SIG-M5 treated with dmso at 0.1 percent for 504 hours (cell line): ENCODE measurements around the gene CXCL13.
"Not testable (repeated sequence)": the region's sequence is repeated elsewhere in the genome, so short reads cannot be mapped to it uniquely, and the experiment has no call there.

ENCODE experiments used
- DNase-seq: peaks from one replicate; lab custom pipeline; 2025; ENCODE audit not compliant: unreplicated experiment; lab: John Stamatoyannopoulos, UW

CXCL13 gene

DNA sequence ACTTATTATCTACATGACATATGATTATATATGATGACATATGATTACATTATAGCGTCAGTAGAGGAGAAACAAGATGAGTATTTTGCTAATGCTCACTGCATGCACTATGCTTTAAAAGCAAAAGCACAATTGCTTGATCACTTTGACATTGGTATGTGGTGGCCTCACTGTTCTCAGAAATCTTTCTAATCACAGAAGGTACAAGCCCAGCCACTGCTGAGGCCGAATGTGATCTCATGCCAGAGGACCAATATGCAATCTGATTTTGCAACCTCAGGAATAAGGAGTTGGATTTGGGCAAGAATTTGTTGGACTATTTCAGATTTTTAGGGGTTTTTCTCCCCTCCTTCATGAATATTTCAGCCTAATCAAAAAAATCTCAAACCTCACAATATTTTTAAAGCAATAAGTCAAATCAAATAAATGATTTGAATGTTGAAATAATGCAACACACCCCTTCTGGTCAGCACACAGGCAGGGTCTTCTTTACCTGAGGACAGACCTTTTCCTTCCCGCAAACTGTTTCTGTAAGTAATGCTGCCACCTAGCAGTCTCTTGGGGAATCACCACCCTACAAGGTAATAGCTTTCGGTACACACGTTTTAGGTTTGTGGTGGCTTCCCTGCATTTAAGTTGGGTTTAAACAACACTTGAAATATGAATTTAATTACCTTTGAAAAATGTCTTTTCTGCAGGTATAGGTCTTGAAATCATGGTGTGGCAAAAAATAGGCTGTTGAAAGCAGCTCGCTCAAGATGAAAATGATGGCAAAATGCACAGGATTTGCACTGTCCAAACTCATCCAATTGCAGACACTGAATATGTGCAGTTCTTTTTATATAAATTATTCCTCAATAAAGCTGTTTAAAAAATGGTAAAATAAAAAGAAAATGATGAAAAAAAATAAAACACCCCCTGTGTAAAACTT is 4.8 kb upstream of the CXCL13 start:
- DNase-seq, result peak; percentile 29

DNA sequence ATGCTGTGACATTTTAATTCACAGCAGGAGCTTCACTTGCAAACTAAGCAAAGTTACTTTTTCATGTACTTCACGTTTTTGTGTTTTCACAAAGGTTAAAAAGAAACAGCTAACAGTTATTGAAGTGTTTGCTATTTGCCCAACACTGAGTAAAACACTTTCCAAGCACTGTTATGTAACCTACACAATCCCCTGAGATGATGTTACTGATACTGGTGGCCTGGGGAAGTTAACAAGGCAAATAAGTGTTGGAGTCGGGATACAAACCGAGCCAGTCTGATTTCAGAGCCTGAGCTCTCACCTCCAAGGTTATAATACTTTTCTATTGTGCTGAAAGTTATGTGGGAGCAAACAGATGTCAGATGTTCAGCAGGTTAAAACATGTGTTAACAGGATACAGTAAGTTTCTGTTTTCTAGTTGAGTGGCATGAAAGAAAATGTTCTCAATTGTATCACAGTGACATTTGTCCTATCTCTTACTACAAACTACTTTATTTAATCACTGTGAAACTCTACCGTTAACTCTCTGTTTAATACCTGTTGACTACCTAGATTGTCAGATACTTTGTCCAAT is 3.9 kb upstream of the CXCL13 start:
- DNase-seq, result no peak

DNA sequence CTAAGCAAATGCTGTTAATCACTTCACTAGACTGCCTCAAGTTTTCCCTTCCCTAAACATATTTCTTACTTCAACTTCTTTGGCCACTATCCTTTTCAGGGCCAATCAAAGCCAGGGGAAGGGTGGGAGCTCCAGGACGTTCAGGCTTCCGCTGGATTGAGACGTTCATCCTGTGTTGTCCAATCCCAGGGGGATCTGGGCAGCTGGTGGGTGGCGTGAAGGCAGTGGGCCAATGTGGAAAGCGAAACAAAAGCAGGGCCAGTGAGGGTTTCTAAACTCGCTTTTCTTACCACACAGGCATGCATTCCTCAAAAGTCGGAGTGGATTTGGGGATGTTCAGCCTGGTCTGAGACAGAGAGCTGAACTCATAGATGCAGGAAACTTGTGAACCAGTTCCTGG is 7.6 kb downstream of the CXCL13 start:
- DNase-seq, result no peak

DNA sequence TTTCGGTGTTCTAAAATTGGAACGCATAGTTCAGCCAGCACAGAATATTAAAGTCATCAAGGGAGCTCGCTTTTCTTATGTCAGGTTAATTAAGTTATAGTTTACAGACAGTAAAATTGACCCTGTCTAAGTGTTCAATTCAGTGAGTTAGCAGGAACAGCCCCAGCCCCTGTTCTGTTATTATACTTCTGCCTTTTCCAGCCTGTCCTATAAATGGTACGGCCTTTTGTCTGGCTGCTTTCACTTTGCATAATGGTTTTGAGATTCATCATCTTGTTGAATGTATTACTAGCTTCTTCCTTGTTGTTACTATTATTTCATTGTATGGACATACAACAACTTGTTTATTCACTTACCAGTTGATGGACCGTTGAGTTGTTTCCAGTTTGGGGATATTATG is 9.5 kb downstream of the CXCL13 start:
- DNase-seq, result no peak

DNA sequence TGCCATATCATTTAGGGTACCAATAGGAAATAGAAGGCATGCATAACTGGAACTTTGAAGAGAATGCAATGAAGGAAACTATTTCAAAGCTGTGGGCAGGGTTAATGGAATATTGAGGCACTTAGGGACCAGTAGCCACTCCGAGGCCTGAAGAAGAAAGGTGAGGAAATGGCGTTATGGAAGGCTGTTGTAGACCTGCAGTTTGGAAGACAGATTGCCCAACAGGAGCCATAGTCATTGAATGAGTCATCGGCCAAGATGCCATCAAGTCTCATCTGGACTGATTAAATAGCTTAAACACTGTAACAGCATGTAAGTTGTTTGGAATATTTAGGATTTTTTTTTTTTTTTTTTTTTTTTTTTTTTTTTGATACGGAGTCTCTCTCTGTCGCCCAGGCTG is 11.6 kb downstream of the CXCL13 start:
- no peak for DNase-seq

DNA sequence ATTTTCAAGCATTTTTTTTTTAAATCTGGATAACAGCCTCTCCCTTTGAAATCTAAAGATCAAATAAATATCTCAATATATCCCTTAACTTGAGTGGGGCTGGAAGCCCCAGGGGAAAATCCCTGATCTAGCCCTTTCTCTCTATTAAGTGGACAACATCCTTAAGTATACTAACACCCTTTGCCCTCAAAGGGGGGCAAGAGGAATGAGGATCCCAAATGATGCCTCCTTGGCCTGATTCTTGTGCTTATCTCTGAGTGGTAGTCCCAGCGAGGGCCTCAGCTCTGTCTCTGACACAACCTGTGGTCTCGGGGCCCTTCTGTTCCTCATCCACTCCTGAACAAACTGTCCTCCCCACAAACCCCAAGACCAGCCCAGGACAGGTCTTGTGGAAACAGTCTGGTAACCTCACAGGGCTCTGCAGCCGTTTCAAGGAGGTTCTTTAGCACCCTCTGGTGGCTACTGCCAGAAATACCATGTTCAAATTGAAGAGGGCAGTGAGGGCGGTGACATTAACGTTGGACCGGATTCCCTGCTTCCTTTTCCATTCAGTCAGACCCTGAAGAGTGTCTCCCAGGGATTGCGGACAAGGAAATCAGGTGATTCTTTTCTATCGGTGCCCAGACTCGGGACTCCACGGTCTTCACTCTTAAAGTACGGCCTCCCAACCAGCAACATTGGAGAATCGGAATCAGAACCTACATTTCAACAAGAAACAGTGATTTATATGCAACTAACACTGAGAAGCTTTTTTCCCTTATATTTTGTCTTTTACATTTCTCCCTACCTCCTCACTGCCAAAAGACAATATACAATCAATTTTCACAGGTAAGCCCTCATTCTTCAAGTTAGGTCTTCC is 13.0 kb downstream of the CXCL13 start:
- DNase-seq, result peak; percentile 33

DNA sequence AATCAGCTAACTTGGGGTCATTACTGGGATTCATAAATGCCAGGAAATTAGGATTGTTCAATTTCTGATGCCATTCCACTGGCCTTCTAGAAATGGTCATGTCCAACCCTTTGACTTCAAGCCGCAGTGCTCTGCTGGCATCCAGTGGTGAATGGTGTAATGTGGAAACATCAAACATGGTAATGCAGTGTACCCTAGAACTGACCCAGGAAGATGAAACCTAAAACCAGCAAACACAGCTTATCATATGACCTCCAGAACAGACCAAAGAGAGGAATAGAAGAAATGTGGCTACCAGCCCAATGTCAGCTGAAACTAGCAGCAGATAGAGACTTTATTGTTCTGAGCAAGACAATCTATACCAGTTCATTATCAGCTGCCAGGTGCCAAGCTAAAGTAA is 13.8 kb downstream of the CXCL13 start:
- DNase-seq, result peak; percentile 2

DNA sequence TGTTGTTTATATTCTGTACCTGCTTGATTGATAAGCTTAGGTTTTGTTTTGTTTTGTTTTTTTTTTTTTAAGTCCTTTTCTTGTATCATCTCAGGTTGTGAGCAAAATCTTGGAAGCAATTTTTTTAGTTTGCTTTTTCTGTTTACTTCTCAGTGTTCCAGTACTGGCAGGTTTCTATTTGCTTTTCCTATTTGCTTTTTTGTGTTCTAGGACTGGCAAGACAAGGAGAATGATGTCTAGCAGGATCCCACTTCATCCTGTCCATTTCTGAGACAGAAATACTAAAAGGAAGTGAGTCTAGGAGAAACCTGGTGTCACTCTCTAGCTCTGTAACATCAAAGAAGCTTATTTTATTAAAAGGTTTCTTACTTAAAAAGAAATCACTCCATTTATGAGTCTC is 15.6 kb downstream of the CXCL13 start:
- DNase-seq, result no peak

DNA sequence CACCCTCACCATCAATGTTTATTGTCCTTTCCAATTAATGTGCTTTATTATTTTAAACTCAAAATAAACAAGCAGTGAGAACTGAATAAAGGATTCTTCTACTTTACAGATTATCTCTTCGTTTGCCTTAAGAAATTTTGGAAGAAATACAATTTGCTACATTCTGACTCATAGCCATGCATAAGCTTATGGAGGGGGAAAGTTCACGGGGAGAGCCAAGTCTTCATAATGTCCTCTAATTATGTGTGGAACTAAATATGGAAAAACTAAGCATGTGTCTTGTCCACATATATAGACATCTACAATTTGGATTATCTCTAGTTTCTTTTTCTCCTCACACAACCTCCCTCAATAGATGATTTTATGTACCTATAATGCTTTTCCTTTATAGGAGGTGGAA is 17.5 kb downstream of the CXCL13 start:
- no peak for DNase-seq

DNA sequence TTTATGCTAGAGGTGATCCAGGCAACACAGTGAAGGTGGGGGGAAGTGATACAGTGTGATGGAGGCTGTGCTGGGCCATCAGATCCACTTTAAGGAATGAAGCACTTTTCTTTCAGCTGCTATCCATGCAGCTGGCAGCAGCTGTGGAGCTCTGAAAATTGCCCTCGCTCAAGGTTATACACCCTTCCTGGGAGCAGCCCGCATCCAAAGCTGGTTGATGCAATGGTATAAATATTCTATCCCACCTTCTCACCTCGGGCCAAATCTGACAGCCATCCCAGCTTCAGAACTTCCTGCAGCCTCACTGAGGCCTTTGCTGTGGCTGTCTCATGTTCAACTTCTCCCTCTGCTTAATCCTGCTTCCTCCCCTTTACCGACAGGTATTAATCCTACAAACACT is 18.6 kb downstream of the CXCL13 start:
- DNase-seq, result no peak

DNA sequence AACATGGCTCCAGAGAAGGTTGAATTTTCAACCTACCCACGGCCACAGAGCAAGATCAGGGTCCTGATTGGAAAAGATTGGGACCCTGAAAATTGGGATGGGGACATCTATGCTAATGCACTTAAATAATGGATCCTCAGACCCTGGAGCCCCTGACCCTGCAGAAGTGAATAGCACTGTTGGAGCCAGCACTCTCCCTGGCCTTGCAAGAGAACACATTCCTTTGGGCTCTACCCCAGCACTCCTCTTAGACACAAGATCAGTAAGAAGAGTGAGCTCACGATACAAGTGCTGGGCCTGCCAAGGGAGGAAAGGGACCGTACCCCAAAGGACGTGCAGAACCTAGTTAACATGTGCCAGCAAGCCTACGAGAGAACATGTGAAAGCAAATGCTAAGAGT is 19.9 kb downstream of the CXCL13 start:
- no peak for DNase-seq

DNA sequence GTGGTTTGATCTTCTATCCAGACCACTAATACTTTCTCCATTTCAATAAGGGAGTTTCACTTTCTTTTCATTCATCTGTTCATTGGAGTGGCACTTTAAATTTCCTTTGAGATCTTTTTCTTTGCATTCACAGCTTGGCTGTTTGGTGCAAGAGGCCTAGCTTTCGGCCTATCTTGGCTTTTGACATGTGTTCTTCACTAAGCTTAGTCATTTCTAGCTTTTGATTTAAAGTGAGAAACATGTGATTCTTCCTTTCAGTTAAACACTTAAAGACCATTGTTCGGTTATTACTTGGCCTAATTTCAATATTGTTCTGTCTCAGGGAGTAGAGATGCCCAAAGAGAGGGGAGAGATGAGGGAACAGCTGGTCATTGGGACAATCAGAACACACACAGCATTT is 24.3 kb downstream of the CXCL13 start:
- DNase-seq, result no peak

DNA sequence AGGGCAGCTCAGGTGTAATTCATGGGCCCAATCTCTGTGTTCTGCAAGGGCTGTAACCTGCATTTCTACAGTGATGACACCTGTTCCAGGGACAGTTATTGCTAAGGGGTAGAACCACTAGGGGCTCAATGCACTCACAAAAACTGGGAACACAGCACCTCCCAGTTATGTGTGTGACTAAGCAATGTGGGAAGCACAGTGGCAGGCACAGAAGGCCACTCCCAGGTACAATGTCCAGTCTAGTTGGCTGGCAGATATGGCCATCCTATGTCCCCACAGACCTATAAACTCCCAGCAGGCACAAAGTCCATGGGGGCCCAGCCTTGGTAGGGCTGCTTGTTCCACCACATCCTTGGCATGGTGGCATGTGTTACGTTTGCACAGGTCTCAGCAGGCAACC is 25.7 kb downstream of the CXCL13 start:
- DNase-seq, result no peak

DNA sequence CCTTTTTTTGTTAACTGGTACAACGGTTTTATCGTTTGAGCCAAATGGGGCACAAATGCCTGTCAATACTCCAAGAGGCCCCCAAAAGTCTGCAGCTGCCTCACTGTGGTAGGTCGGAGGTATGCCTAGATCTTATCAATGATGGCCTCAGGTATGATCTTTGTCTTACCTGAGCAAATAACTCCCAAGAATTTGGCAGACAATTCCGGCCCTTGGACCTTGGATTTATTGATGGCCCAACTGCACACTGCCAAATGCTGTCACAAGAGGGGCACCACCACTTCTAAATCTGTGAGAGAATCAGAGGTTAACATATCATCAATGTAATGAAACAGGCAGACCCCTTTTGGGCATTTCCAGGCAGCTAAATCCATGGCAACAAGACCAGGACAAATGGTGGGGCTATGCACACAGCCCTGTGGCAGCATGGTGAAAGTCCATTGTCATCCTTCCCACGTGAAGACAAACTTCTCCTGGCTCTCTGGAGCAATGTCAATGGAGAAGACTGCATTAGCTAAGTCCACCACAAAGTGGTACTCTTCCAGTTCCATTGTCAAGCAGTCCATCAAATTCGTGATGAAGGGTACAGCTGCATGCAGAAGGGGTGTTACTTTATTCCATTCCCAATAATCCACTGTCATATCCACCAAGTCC is 28.6 kb downstream of the CXCL13 start:
- DNase-seq, result no peak

DNA sequence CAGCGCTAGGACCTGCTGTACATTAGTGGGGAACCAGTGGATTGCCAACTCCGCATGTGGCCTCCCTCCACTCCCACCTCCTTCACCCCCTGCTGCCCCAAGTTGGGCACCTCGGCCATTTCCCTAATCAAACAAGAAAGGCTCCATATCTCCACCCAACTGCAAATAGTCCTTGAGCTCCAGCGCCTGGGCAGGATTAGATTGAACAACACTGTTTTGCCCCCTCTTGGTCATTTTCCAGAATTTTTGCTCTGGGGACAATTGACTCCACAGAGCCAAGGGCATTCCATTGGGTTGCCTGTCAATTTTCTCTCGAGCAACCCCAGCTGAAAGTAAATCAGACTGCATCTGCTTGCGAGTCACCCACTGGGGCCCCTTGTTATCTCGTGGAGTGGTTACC is 29.6 kb downstream of the CXCL13 start:
- DNase-seq, result no peak

DNA sequence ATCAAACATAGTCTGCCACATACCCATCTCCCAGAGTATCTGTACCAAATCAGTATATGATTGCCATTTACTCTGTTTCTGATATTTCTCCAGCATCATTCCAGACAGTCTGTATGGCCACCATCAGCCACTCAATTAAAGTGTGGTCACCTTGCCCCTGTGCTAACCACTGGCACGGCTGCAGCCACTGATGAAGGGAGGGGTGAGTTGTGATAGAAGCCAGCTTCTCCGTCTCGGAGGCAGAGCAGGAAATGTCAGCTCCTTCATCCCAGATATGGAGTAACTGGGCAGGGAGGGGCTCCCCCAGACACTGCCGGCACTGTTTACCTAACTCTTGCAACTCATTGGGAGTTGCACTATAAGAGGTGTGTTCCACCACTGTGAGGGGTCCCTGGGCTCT is 30.3 kb downstream of the CXCL13 start:
- DNase-seq, result no peak

DNA sequence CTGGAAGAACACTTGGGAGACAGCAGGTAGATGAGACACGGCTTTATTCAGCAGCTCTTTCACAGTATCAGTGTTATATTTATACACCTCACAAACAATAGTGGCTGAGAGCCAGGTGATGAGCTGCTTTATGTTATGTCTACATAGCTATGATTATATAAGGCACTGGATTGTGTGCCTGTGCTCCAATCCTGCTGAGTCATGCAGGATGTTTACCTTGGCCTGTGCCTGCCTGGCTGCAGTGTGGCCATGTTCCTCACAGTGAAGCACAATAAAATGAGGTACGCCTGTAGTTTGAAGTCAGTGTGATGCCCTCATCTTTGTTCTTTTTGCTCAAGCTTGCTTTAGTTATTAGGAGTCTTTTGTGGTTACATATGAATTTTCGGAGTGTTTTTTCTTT is 31.3 kb downstream of the CXCL13 start:
- DNase-seq, result no peak

DNA sequence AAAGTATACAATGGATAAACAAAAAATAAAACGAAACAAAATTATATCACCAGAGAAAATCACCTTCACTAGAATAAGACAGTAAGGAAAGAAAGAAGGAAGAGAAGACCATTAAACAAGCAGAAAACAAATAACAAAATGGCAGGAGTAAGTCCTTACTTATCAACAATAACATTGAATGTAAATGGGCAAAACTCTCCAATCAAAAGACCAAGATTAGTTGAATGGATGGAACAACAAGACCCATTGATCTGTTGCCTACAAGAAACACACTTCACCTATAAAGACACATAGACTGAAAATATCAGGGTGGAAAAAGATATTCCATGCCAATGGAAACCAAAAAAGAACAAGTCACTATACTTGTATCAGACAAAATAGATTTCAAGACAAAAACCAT is 38.4 kb downstream of the CXCL13 start:
- not testable (repeated sequence) for DNase-seq

DNA sequence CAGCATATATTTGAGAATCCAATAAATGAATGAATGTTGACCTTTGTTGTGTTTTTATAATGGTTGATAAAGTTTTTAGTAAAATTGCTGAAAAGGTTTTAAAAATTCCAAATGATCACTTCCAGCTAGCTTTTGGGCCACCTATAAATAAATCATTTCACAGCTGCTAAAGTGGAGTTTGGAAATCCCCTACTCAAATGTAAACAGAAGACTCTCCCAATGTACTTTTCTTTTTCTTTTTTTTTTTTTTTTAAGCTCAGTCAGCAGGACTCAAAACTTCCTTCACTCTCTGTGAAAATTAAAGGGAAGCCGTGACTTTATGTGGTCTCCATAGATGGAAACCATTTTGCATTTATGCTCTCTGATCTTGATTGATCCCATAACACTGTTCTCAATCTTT is 45.2 kb downstream of the CXCL13 start:
- DNase-seq, result no peak

DNA sequence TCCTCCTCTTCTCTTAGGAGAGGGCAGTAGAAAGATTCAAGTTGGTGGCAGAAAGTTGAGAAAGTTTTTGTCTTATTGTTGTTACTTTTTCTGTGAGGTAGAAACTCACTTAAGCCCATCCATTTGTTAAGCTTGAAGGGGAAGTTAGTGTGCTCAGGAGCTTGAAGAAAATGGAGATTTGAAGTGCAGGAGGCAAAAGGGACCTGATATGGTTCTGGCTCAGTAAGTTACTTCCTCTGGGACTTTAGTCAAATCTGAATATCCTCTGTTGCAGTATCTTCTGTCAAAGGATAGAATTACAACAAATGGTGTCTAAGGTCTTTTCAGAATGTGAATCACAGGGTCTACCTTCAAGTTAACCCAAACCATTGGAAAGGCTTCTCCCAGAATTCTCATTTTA is 46.2 kb downstream of the CXCL13 start:
- no peak for DNase-seq

DNA sequence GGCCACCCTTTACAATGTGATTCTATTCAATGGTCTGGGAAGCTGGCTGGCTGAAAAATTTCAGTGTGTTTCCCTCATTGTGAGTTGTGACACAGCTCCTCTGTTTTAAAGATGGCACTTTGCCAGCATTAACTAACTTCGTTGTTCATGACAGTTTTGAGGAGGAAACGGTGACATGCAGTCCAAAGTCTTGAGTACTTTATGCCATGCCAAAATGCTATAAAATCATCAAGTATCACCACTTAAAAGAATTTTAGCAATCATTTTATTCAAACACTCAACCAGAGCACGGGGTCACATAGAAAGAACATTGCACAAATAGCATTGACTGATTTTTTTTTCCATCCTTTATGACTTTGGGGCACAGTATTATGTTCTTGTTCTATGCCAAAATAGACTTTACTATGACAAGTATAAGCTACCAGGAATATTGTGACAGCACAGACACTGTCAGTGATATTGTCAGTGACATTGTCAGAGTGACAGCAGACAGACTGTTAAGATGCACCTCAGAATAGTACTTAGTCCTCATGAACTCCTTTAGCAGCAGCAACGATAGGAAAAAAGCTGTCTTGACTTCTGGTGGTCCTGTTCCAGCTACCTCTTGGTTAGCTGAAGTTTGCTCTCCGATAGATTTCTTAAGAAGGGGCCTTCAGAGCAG is 46.7 kb downstream of the CXCL13 start:
- DNase-seq, result no peak
